ENCODE results near the gene SYNGAP1.
"Not testable (repeated sequence)": the region's sequence is repeated elsewhere in the genome, so short reads cannot be mapped to it uniquely, and the experiment has no call there.

The SYNGAP1 gene

DNA sequence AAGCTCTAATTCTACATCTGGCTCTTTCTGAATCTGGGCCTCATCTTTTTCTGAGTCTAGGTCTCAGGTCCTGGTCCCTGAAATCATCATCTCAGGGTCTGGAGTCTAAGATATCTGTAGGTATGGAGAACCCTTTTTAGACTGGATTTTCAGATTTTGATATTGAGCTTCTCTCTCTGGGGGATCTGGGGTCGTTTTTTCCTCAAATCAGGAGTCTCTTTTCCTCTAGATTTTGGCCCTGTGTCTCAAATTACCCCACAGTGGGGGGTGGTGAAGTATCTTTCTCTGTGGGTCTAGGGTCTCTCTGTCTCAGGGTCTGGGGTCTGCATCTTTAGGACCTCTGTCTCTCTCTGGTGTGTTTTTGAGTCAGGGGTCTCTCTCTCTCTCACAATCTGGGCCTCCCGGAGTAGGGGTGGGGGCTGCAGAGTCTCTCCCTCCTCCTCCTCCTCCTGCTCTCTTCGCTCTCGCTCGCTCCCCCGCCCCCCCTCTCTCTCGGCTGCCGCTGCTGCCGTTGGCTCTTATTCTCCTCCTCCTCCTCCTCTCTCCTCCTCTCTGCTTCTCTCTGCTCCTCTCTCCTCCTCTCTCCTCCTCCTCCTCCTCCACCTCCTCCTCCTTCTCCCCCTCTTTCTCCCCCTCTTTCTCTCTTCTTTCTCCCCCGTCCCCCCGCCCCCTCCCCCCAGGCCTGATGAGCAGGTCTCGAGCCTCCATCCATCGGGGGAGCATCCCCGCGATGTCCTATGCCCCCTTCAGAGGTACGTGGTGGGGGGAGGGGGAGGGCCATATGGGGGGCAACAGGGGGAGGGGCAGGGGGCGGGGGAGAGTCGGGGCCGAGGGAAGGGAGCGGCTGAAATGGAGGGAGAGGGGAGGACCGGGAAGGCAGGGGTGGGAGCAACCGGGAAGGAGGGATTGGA is at the start of gene SYNGAP1:
Gene SYNGAP1 (plus strand): TSS at position 486 of the 911 bp plus-strand sequence. CDS start 200 bp downstream, at position 686.
- DNase-seq (ENCODE audit: low read depth in 2 of 2), result no peak

DNA sequence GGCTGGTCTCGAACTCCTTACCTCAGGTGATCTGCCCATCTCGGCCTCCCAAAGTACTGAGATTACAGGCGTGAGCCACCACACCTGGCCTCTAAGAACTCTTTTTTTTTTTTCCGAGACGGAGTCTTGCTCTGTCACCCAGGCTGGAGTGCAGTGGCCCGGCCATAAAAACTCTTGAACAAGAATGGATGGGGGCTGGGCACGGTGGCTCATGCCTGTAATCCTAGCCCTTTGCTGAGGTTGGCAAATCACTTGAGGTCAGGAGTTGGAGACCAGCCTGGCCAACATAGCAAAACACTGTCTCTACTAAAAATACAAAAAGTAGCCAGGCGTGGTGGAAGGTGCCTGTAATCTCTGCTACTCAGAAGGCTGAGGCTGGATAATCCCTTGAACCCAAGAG is 48.0 kb upstream of the SYNGAP1 start:
- DNase-seq (ENCODE audit: low read depth in 2 of 2), result not testable (repeated sequence)

DNA sequence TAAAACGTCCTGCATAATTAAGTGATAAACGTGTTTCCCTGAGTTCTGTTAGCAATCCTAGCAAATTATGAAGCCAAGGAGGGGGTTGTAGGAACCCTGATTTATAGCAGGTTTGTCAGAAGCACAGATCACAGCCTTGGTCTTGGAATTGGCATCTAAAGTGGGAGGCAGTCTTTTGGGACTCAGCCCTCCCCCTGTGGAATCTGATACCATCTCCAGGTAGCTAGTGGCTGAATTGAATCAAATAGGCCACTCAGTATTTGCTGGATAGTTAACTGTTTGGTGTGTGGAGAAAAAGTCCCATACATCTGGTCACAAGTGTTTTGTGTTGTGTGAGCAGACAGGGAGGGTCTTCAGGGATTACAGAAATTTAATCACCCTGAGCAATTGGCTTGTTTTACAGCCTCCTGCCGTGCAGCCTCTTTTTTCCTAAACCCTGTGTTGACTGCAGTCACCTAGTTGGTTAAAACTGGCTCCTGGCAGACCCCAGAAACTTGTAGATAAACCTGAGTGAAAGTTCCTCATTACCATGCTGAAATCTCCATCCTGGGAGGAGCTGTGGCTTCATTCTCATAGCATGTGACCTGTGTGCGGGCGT is 47.2 kb upstream of the SYNGAP1 start:
- no peak for DNase-seq (ENCODE audit: low read depth in 2 of 2)

DNA sequence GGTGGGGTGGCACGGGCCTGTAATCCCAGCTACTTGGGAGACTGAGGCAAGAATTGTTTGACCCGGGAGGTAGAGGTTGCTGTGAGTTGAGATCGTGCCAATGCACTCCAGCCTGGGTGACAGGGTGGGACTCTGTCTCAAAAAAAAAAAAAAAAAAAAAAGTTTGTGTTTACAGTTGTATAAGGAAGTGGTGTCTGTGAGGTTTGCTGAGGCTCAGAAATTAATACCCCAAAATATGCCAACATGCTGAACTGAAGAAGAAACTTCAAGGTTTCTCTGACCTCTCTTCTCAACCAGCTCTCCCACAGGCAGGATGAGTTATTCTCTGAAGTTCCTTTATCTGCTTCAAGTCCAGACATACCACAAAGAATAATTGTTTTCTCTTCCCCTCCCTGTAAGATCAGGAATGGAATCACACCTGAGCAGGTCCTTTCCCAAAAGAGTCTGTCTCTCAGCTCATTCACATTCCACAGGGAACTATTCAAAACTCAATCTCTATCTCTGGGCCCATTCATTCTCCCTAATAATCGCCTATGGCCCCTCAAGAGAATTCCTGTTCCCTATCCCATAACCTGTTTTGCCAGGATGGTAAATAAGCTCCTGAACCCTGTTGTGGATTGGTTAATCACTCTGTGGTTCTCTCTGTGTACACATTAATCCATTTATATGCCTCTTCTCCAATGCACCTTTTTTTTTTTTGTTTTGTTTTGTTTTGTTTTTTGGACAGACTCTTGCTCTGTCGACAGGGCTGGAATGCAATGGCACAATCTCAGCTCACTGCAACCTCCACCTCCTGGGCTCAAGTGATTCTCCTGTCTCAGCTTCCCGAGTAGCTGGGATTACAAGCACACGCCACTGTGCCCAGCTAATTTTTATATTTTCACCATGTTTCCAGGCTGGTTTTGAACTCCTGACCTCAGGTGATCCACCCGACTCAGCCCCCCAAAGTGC is 45.6 kb upstream of the SYNGAP1 start:
- no peak for DNase-seq (ENCODE audit: low read depth in 2 of 2)

DNA sequence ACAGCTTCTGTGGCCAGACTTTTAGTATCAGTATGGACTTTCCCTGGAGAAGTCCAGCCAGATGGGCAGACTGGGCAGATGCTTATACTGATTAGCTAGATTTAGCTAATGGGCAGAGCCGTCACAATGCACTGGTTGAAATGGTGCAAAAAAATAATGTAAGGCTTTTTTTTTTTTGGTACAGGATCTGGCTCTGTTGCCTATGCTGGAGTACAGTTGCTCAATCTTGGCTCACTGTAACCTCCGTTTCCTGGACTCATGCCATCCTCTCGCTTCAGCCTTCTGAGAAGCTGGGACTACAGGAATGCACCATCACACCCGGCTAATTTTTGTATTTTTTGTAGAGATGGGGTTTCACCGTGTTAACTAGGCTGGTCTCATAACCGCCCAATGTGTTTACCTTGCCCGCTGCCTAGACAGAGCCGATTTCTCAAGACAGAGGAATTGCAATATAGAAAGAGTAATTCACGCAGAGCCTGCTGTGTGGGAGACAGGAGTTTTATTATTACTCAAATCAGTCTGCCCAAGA is 44.7 kb upstream of the SYNGAP1 start:
- no peak for DNase-seq (ENCODE audit: low read depth in 2 of 2)

DNA sequence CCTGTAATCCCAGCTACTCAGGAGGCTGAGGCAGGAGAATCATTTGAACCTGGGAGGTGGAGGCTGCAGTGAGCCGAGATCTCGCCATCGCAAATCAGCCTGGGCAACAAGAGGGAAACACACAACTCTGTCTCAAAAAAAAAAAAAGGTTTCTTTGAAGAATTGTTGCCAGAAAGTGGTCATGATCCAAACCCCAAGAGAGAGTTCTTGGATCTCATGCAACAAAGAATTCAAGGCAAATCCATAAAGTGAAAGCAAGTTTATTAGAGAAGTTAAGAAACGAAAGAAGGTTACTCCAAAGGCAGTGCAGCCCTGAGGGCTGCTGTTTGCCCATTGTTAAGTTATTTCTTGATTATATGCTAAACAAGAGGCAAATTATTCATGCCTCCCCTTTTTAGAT is 42.7 kb upstream of the SYNGAP1 start:
- no peak for DNase-seq (ENCODE audit: low read depth in 2 of 2)

DNA sequence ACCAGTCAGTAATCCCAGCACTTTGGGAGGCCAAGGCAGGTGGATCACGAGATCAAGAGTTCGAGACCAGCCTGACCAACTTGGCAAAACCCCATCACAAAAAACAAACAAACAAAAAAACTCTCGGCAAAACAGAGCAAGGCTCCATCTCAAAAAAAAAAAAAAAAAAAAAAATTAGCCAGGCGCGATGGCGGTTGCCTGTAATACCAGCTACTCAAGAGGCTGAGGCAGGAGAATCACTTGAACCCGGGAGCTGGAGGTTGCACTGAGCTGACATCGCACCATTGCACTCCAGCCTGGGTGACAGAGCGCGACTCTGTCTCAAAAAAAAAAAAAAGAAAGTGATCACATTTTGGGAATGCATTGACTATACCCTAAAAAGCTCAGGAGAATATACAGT is 40.7 kb upstream of the SYNGAP1 start:
- not testable (repeated sequence) for DNase-seq (ENCODE audit: low read depth in 2 of 2)

DNA sequence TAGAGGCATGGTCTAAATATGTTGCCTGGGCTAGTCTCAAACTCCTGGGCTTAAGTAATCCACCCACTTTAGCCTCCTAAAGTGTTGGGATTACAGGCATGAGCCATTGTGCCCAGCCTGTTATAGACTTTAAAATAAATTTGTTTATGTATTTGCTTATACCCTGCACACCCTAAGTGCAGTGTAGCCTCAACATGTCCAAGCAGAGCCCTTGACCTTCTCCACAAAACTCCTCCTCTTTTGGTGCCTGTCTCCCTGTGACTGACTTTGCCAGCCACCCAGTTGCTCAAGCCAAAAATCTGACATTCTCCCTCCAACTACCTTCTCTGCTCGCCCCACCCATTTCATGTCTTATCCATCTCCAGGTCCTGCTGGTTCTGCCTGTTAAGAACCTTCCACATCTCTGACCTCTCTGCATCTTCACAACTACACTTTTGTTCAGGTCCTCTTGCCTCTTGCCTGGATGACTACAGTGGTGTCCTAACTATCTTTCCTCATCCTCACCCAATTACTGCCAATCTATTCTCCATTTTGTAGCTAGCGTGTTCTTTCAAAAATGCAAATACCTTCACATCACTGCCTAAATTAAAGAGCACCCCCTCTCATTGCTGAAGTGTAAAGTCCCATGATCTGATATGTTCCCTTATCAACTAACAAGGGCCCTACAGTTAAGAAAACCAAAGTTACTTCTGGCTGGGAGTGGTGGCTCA is 39.4 kb upstream of the SYNGAP1 start:
- DNase-seq (ENCODE audit: low read depth in 2 of 2), result no peak

DNA sequence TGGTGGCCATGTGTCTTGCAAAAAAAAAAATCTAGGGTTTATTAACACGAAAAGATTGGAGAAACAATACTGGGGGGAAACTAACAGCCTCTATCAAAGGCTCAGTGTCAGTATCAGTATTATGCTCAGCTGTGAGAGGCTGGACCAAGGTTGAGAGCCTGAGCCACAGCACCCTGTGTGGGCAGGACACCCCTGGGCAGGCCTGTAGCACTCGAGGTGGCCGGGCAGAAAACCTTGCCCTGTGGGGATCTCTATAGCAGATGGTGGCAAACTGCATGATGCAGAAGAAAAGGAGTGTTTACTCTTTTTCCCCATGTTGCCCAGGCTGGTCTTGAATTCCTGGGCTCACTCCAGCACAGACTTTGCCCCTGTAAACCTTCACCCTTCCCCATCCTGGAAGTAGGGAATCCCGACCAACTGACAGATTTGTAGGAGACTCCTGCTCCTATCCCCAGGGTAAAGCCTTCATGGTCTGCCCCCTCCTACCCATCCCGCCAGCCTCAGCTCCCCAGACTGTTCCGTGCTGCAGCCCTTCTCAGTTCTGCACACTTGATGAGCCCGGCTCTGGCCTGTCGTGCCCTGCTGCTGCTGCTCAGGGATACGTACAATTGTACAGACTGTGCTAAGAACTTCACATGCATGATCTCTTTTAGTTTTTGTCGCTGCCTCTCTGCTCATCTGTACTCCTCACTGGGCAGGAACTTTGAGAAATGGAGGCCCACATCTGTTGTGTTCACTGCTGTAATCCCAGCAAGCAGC is 36.3 kb upstream of the SYNGAP1 start:
- DNase-seq (ENCODE audit: low read depth in 2 of 2), result no peak

DNA sequence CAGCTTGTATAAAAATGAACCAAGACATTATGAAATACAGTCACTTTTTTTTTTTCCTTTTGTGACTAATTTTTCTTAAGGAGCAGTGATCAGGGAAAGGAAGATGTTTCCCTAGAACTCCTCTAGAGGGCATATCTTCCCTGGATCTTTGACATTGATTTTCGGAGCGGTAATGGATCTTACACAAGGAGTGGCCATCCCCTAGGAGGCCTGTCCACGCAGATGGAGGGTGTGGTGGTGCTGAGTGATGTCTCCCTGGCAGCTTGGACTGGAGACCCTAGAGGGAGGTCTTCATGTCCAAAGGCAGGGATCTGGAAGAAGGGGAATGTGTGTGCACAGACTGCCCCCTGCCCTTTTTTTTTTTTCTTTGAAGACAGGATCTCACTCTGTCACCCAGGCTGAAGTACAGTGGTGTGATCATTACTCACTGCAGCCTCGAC is 35.3 kb upstream of the SYNGAP1 start:
- DNase-seq (ENCODE audit: low read depth in 2 of 2), result no peak

DNA sequence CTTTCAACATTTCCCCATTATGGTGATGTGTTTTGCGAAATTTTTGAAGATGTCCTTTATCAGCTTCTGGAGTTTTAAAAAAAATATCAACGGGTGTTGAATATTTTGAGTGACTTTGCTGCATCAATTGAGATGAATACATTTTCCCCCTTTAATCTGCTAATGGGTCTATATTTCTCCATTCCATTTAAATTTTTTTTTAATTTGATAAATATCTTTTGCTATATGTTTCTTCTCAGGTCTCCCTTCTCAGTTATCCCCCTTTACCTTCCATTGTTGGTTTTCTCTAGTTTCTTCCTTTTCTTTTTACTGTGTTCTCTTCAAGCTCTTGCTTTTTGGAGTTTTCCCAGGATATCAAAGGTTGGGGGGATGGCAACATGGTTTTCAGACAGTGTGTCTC is 29.7 kb upstream of the SYNGAP1 start:
- no peak for DNase-seq (ENCODE audit: low read depth in 2 of 2)

DNA sequence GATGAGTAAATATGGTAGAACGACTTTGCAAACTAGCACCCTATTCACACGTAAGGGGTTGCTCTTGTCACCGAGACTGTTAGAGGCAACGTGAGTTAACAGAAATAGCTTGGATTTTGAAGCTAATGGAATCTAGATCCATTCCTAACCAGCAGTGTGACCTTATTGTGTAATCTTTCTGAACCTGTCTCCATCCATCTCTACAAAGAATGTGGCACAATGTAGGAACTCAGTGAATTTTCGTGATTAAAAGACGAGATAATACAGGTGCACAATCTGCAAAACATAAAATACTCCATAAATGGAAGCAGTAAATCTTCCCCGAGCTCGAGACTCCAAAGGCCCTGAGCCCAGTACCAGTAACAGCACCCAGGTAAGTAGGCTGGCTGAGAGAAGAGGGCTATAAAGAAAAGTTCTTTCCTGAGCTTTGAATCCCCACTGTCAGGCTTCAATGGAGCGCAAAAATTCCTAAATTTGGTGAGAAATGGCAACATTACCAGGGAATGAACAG is 29.0 kb upstream of the SYNGAP1 start:
- DNase-seq (ENCODE audit: low read depth in 2 of 2), result no peak

DNA sequence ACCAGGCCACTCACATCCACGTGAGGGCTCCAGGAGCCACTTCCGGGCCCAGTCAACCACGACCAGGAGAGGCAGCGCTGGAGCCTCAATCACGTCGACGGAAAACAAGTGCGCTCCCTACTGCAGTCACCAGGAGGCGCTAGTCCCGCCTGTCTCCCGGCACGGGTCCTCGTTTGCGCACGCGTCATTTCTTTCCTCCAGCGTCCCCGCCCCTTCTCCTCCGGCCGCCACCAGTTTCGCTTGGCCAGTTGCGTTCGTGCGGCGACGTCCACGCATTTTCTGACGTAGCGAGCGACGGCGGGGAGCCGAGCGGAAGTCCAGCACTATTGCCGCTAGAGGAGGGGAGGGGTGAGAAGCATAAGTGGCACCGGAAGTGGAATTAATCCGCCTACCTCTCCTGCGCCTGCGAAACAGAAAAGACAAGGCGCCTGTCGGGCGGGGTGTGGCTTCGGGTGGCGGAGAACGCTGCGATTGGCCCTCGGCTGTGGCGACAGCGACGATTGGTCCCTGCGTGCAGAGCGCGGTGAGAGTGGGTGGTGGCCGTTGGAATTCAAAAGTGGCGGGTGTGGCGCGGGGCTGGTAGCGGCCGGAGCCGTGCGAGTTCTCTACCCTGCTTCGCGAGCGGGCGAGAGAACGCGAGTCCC is 28.5 kb upstream of the SYNGAP1 start, which contains the start of gene KIFC1:
Gene KIFC1 (plus strand): TSS at position 546 of the 644 bp plus-strand sequence. CDS start 163 bp downstream, outside the sequence.
- peak; percentile 98 for DNase-seq (ENCODE audit: low read depth in 2 of 2)

DNA sequence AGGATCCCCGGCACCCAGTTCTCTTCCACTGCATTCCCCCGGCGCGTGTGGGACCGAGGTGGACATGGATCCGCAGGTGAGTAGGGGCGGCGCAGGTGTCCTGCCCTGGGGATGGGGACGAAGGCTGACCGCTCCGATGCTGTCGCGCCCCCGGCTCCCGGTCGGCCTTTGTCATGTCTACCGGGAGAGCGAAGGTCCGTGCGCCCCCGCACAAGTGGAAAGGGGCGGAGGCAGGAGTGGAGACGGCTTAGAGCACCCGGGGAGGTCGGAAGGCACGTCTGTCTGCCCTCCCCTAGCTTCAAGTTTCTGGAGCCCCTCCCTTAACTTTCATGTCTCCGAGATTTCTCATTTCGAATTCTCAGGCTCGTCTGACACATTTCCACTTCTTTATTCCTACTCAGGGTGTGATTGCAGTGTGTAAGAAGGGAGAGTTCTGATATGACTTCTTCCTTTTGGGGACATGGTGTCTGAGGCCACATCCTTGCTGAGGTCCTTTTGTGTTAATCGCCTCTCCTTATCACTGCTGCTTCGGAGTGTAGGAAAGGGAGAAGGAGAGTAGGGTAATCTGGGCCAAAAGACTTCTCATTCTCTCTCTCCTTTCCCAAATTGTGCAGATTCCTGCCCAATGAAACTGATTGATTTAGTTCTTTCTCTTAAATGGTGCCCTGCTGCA is 27.8 kb upstream of the SYNGAP1 start:
- DNase-seq (ENCODE audit: low read depth in 2 of 2), result no peak

DNA sequence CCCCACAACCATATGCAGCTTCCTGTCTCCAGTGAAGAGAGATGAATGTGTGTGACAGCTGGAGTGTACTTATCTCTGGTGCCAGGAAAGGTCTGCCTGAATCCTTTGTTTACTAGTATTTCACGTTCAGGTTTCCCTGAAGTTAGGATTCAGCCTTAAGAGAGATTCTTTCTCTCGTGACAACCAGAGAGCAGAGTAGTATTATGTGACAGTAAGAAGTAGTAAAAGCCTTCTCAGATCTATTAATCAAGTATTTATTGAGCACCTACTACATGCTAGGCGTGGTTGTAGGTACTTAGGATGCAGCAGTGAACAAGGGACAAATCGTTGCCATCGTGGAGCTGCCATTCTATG is 27.3 kb upstream of the SYNGAP1 start:
- DNase-seq (ENCODE audit: low read depth in 2 of 2), result no peak

DNA sequence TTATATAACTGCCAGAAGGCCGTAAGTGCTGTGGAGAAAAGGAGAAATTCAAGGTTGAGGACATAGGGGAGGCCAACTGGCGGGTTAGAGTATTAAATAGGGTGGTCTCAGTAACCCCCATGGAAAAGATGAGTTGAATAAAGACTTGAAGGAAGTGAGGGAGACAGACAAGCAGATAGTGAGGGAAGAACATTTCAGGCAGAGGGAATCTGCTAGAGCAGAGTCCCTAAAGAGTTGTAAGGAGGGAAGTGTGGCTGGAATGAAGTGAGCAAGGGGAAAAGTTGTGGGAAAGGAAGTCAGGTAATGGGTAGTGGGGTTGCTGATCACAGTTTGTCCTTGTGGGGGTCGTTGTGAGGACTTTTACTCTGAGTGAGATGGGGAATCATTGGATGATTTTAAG is 26.9 kb upstream of the SYNGAP1 start:
- DNase-seq (ENCODE audit: low read depth in 2 of 2), result no peak

DNA sequence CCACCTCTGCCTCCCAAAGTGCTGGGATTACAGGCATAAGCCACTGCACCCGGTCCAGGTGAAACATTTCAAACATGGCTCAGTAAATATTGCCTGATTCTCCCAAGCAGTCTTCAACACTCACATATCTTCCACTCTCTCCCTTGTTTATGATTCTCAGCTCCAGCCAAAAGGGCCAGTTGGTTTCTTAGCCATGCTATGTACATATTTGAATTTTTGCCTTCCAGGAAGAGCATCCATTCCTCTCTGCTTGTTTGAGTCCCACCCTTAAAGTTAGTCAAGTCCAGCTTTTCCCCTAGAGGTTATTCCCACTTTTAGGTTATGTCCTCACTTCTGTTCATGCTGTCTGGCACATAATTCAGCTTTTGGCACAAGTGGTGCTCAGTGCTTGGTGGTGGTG is 22.3 kb upstream of the SYNGAP1 start:
- no peak for DNase-seq (ENCODE audit: low read depth in 2 of 2)

DNA sequence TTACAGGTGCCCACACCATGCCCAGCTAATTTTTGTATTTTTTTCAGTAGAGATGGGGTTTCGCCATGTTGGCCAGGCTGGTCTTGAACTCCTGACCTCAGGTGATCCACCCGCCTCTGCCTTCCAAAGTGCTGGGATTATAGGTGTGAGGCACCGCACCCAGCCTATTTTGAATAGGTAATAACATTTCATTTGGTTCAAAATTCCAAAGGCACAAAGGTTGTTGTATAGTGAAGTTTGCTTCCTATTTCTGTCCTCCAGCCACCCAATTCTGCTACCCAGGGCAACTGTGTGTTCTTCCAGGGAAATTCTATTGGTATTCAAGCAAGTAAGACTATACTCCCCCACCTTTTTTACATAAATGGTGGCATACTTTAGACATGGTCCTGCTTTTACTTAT is 21.3 kb upstream of the SYNGAP1 start:
- not testable (repeated sequence) for DNase-seq (ENCODE audit: low read depth in 2 of 2)

DNA sequence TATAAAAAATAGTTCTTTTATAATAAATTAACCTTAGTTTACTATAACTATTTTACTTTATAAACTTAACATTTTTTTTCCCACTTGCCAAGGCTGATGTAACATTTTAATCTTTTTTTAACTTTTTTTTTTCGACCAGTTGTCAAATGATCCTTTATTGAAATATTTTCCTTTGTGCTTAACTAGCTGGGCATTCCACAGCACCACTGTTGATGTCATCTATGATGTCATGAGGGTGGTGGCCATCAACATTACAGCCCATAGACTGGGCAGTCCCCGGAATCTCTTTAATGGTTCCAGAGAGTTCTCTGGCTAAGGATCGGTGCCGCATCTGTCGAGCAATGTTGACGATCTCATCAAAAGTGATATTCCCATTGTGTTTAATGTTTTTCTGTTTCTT is 20.0 kb upstream of the SYNGAP1 start:
- not testable (repeated sequence) for DNase-seq (ENCODE audit: low read depth in 2 of 2)

Data from activated CD8-positive, alpha-beta memory T cell treated with anti-CD3 and anti-CD28 coated beads for 4 hours (primary cell).